HG03558 (cell line): ENCODE data around the gene JAK1.
"Not testable (repeated sequence)": the region's sequence is repeated elsewhere in the genome, so short reads cannot be mapped to it uniquely, and the experiment has no call there.

ENCODE experiments used
- ATAC-seq: cut with Tn5 transposase; IDR thresholded peaks from one replicate; pipeline ENCODE4 v1.9.1; 2021; ENCODE audit warnings: moderate number of reproducible peaks; ENCODE audit not compliant: unreplicated experiment; ENCODE audit errors: extremely low read depth

Gene JAK1

GRCh38 chr1:64953241-64953640 lies 13.1 kb downstream of the JAK1 start:
- ATAC-seq = no peak

GRCh38 chr1:64950284-64950809 lies 16.0 kb downstream of the JAK1 start:
- ATAC-seq = no peak

GRCh38 chr1:64948905-64949833 lies 17.2 kb downstream of the JAK1 start:
- no peak for ATAC-seq

- no peak for ATAC-seq
Measured at GRCh38 chr1:64948216-64948615, 18.1 kb downstream of the JAK1 start.

- ATAC-seq = no peak
Measured at GRCh38 chr1:64946916-64947315, 19.4 kb downstream of the JAK1 start.

GRCh38 chr1:64944913-64945312 lies 21.4 kb downstream of the JAK1 start:
- ATAC-seq = no peak

- no peak for ATAC-seq
Measured at GRCh38 chr1:64942675-64943074, 23.7 kb downstream of the JAK1 start.

GRCh38 chr1:64942118-64942517 lies 24.2 kb downstream of the JAK1 start:
- ATAC-seq = no peak

GRCh38 chr1:64941461-64942117 lies 24.8 kb downstream of the JAK1 start:
- no peak for ATAC-seq

GRCh38 chr1:64940025-64940424 lies 26.3 kb downstream of the JAK1 start:
- no peak for ATAC-seq

- ATAC-seq = no peak
Measured at GRCh38 chr1:64938991-64939390, 27.4 kb downstream of the JAK1 start.

- ATAC-seq = no peak
Measured at GRCh38 chr1:64936956-64937355, 29.4 kb downstream of the JAK1 start.

GRCh38 chr1:64935551-64936155 lies 30.7 kb downstream of the JAK1 start:
- no peak for ATAC-seq

- no peak for ATAC-seq
Measured at GRCh38 chr1:64934878-64935275, 31.5 kb downstream of the JAK1 start.

GRCh38 chr1:64934115-64934877 lies 32.1 kb downstream of the JAK1 start:
- ATAC-seq = no peak

GRCh38 chr1:64933296-64934070 lies 32.9 kb downstream of the JAK1 start:
- ATAC-seq = no peak

- ATAC-seq = no peak
Measured at GRCh38 chr1:64932962-64933295, 33.4 kb downstream of the JAK1 start.

GRCh38 chr1:64930640-64931039 lies 35.7 kb downstream of the JAK1 start:
- not testable (repeated sequence) for ATAC-seq

- no peak for ATAC-seq
Measured at GRCh38 chr1:64929221-64929620, 37.1 kb downstream of the JAK1 start.

GRCh38 chr1:64928325-64928724 lies 38.0 kb downstream of the JAK1 start:
- no peak for ATAC-seq
